Measurements from ENCODE around the gene RETREG1.

The RETREG1 gene

DNA sequence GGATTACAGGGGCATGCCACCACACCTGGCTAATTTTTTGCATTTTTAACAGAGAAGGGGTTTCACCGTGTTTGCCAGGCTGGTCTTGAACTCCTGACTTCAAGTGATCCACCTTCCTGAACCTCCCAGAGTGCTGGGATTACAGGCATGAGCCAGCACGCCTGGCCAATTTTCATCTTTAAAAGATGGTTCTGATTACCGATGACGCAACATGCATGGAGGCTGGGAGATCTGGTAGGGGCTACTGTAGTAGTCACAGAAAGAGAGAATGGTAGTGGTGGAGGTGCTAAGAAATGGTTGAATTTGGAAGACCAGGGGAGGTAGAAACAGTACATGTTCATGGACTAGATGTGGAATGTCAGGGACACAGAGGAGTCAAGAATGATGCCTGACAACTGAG is 22.4 kb upstream of the RETREG1 start:
- Histone ChIP-seq H3K79me2 (ENCODE audit: insufficient read depth, low read length) (no peaks in the 10 kb centered on the region), H4K20me1 (ENCODE audit: insufficient read depth, low read length) (no peaks in the 10 kb centered on the region), H3K27me3 (ENCODE audit: insufficient read depth, low read length) (no peaks in the 10 kb centered on the region), H3K4me1 (ENCODE audit: insufficient read depth, low read length, severe bottlenecking) (no peaks in the 10 kb centered on the region), H3K4me3 (ENCODE audit: low read depth, low read length, poor library complexity, severe bottlenecking) (no peak overlapping the region), H3K27ac (ENCODE audit: low read depth, low read length, poor library complexity, severe bottlenecking) (no peak overlapping the region), H3K9me2 (ENCODE audit: low read depth, low read length) (no peaks in the 10 kb centered on the region), H3K9ac (ENCODE audit: low read length) (no peak overlapping the region), H3K9me3 (ENCODE audit: low read length) (no peaks in the 10 kb centered on the region), H3F3A (ENCODE audit: insufficient read depth, low read length) (no peaks in the 10 kb centered on the region), H2AFZ (ENCODE audit: low read length) (no peak overlapping the region), H3K4me2 (ENCODE audit: low read length) (no peak overlapping the region), H3K36me3 (ENCODE audit: insufficient read depth, low read length) (no peaks in the 10 kb centered on the region)
- TF ChIP-seq, protein P1, sequence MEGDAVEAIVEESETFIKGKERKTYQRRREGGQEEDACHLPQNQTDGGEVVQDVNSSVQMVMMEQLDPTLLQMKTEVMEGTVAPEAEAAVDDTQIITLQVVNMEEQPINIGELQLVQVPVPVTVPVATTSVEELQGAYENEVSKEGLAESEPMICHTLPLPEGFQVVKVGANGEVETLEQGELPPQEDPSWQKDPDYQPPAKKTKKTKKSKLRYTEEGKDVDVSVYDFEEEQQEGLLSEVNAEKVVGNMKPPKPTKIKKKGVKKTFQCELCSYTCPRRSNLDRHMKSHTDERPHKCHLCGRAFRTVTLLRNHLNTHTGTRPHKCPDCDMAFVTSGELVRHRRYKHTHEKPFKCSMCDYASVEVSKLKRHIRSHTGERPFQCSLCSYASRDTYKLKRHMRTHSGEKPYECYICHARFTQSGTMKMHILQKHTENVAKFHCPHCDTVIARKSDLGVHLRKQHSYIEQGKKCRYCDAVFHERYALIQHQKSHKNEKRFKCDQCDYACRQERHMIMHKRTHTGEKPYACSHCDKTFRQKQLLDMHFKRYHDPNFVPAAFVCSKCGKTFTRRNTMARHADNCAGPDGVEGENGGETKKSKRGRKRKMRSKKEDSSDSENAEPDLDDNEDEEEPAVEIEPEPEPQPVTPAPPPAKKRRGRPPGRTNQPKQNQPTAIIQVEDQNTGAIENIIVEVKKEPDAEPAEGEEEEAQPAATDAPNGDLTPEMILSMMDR (IDR thresholded peaks at IDR 0.05; ENCODE audit: low read length): no peak
- no peak for TF ChIP-seq EZH2 (IDR thresholded peaks at IDR 0.05; ENCODE audit: borderline replicate concordance, low read length)

DNA sequence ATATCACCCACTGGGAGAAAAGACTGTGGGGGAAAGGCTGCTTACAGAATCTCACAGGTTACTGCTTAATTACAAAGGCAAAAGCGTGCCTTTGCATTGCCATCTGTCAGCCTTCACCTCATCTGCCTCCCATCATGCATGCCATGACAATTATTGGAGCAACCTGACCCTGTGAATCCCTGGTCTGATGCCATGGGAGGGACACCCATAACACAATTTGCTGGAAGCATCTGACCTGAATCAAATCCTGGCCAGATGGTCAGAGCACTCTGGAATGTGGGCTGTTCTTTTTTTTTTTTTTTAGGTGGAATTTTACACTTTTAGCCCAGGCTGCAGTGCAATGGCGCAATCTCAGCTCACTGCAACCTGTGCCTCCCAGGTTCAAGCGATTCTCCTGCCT is 11.6 kb upstream of the RETREG1 start:
- Histone ChIP-seq H3K79me2 (ENCODE audit: insufficient read depth, low read length) (no peaks in the 10 kb centered on the region), H3K9me2 (ENCODE audit: low read depth, low read length) (no peaks in the 10 kb centered on the region), H3K9ac (ENCODE audit: low read length) (no peak overlapping the region), H2AFZ (ENCODE audit: low read length) (no peak overlapping the region), H3K9me3 (ENCODE audit: low read length) (no peaks in the 10 kb centered on the region), H3K4me3 (ENCODE audit: low read depth, low read length, poor library complexity, severe bottlenecking) (no peak overlapping the region), H3F3A (ENCODE audit: insufficient read depth, low read length) (no peaks in the 10 kb centered on the region), H3K4me2 (ENCODE audit: low read length) (no peak overlapping the region), H3K4me1 (ENCODE audit: insufficient read depth, low read length, severe bottlenecking) (no peaks in the 10 kb centered on the region), H3K27ac (ENCODE audit: low read depth, low read length, poor library complexity, severe bottlenecking) (no peak overlapping the region), H3K27me3 (ENCODE audit: insufficient read depth, low read length) (no peaks in the 10 kb centered on the region), H4K20me1 (ENCODE audit: insufficient read depth, low read length) (no peaks in the 10 kb centered on the region), H3K36me3 (ENCODE audit: insufficient read depth, low read length) (no peaks in the 10 kb centered on the region)
- TF ChIP-seq EZH2 (IDR thresholded peaks at IDR 0.05; ENCODE audit: borderline replicate concordance, low read length): no peak
- TF ChIP-seq, protein P1 (IDR thresholded peaks at IDR 0.05; ENCODE audit: low read length): no peak

DNA sequence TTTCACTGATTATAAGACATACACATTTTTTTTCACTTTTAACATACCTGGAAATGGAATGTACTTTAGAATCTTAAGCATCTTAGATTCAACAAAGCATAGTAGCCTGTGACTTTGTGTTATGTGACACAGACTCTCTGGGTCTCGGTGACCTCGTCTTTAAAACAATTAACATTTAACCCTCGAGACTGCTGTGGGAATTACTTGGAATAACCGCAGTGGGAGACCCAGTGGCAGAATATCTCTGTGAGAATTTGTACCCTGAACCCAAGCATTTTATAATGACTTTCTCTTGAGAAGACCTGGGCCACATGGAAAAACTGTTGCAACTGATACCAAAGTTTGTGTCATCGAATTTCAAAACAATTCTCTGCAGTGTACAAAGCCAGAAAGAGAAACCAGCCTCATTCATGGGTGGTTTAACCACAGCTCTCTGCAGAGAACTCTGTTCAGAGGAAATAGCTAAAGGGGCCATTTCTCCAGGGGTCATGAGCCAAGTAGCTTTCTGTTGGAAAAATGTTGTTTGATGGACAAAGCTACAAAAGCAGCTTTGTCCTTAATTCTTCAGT is 10.0 kb upstream of the RETREG1 start:
- H3F3A ChIP-seq (ENCODE audit: insufficient read depth, low read length): no peaks in the 10 kb centered on the region
- H3K9me3 ChIP-seq (ENCODE audit: low read length): no peaks in the 10 kb centered on the region
- H4K20me1 ChIP-seq (ENCODE audit: insufficient read depth, low read length): no peaks in the 10 kb centered on the region
- H3K27ac ChIP-seq (ENCODE audit: low read depth, low read length, poor library complexity, severe bottlenecking): no peak overlapping the region
- no peak for TF ChIP-seq EZH2 (IDR thresholded peaks at IDR 0.05; ENCODE audit: borderline replicate concordance, low read length)
- TF ChIP-seq, protein P1 (IDR thresholded peaks at IDR 0.05; ENCODE audit: low read length): no peak
- no peaks in the 10 kb centered on the region for H3K9me2 ChIP-seq (ENCODE audit: low read depth, low read length)
- no peak overlapping the region for H3K9ac ChIP-seq (ENCODE audit: low read length)
- no peaks in the 10 kb centered on the region for H3K36me3 ChIP-seq (ENCODE audit: insufficient read depth, low read length)
- H3K4me2 ChIP-seq (ENCODE audit: low read length): no peak overlapping the region
- no peak overlapping the region for H2AFZ ChIP-seq (ENCODE audit: low read length)
- no peak overlapping the region for H3K4me3 ChIP-seq (ENCODE audit: low read depth, low read length, poor library complexity, severe bottlenecking)
- H3K27me3 ChIP-seq (ENCODE audit: insufficient read depth, low read length): no peaks in the 10 kb centered on the region
- no peaks in the 10 kb centered on the region for H3K79me2 ChIP-seq (ENCODE audit: insufficient read depth, low read length)
- no peaks in the 10 kb centered on the region for H3K4me1 ChIP-seq (ENCODE audit: insufficient read depth, low read length, severe bottlenecking)
